SK-N-MC (cell line): ENCODE measurements around the gene ARL5C.

Source experiments
- EZH2 ChIP-seq: fragments of 200-600 bp; sonication (generic); IDR thresholded peaks from one replicate; pipeline ENCODE4 v1.6.1; 2017; ENCODE audit warnings: antibody characterized with exemption
- POLR2AphosphoS5 ChIP-seq: IDR thresholded peaks from 2 replicates; pipeline ENCODE4 v1.6.1; 2012; ENCODE audit warnings: mild to moderate bottlenecking, low read depth, low read length, borderline replicate concordance

DNA sequence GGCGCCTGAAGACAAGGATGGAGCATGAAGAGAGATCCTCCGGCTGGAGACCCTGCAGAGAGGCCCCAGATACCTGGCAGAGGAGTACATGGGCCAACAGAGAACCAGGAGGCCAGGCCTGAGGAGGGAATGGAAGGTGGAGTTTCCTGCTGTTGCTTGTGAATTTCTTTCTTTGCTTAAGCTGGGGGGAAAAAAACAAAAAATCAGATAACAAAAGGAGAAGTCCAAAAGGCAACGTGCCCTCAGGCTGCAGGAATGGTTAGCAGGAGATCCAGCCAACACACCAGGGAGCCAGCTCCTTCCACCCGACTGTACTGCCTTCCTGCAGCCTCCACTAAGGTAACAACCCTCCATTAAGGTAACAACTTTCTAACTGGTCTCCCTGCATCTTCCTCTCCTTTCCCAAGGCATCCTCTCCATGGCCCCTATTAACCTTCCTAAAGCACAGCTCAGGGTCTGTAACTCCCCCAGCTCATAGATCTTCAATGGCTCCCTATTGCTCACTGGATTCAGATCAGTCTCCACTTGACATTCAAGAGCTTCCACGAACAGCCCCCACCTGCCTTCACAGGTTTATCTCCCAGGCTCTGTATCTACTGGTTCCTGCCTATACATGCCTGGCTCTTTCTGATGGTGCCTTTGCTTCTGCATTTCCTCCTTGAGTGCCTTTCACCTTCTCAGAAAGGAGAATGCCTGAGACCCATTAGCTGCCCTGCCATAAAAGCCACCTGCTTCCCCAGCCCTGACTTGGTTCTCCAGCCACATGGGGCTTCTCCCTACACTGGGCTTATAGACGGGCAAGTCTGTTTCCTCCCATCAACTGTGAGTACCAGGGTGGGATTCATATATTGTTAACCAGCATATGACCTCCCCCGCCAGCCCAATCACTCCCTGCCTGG is 725 bp upstream of the ARL5C start:
- no peak for TF ChIP-seq POLR2AphosphoS5
- TF ChIP-seq EZH2 = no peak
